ENCODE results near the gene MEX3C.

The MEX3C gene

GRCh38 chr18:51125976-51126375 is 71.5 kb downstream of the MEX3C start:
- no peak for FAIRE-seq
- no peak for DNase-seq (ENCODE audit: extremely low spot score, insufficient read length, low read depth)

Measured in GM18507 (cell line).